ENCODE data around the gene NELFE. TPM values are rescaled to one million over a fixed set of nuclear protein-coding genes. Genes with fewer than 3 reads are reported as not detected.
A peak's percentile ranks its signal among the peaks of the same experiment; 100 is the strongest.

The NELFE gene
- total RNA-seq, 1 experiment from 2014 or later: 91.4 TPM

DNA sequence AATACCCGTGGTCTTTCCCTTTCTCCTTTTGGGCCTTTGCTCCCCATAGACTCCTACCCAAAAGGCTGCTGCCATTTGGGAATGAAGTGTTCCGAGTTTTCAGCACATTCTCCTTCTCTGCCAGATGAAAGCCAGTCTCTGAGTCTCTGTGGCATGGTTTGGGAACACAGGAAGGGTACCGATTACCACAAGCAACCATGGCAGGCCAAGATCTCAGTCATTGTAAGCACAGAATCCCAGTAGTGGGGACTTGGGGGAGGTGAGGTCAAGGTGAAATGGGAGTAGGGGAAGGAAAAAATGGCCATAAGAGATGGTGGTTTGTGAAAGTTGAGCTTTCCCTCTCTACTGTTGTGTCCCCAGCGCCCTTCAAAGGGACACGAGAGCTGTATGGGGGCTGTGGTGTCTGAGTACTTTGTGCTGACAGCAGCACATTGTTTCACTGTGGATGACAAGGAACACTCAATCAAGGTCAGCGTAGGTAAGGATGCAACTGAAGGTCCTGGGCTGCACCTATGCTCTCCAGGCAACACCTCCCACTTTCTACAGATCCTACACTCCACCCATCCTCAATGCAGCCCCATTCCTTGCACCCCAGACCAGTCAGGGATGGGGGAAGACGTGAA is 8.7 kb downstream of the NELFE start:
- WGBS (ENCODE audit: extremely low coverage, insufficient read length, low lambda C conversion rate): no CpG with 5 or more reads among the region's 7 CpGs
- Histone ChIP-seq H3K23ac (ENCODE audit: insufficient read length, low read depth, low read length) (no peak overlapping the region), H3K27me3 (ENCODE audit: insufficient read depth, low read length) (no peaks in the 10 kb centered on the region), H2BK5ac (ENCODE audit: insufficient read length, low read length) (no peak overlapping the region), H3K27ac (ENCODE audit: insufficient read length, low read depth, low read length) (no peak overlapping the region), H2BK120ac (ENCODE audit: low read depth, low read length, poor library complexity, severe bottlenecking) (no peak overlapping the region), H3K14ac (ENCODE audit: insufficient read depth, low read length) (no peak overlapping the region), H2BK12ac (ENCODE audit: insufficient read length, low read depth, low read length) (no peak overlapping the region), H4K5ac (ENCODE audit: insufficient read length, low read depth, low read length) (no peak overlapping the region), H3T11ph (ENCODE audit: low read length) (no peak overlapping the region), H4K20me1 (ENCODE audit: control insufficient read depth, insufficient read depth, insufficient read length) (peaks cover 2% of the 10 kb centered on the region), H2BK15ac (ENCODE audit: low read depth, low read length) (no peak overlapping the region), H3K79me2 (ENCODE audit: insufficient read depth, low read length) (no peaks in the 10 kb centered on the region), H3K56ac (ENCODE audit: insufficient read length, low read depth, low read length) (no peak overlapping the region), H3K9me3 (ENCODE audit: control insufficient read depth, low read depth, low read length) (no peaks in the 10 kb centered on the region), H3K4me1 (ENCODE audit: insufficient read depth, low read length) (no peaks in the 10 kb centered on the region), H4K8ac (replicated peaks; ENCODE audit: insufficient read length, low read depth, low read length) (no peak overlapping the region), H3K79me1 (ENCODE audit: insufficient read depth, low read depth, low read length, poor library complexity, severe bottlenecking) (no peaks in the 10 kb centered on the region), H4K91ac (ENCODE audit: insufficient read length, low read depth, low read length) (no peak overlapping the region), H3K4me2 (ENCODE audit: insufficient read depth, insufficient read length, low read length) (no peak overlapping the region), H3K23me2 (ENCODE audit: insufficient read length, low read depth, low read length, poor library complexity, severe bottlenecking) (no peaks in the 10 kb centered on the region), H3K18ac (ENCODE audit: insufficient read length, low read depth, low read length) (no peak overlapping the region), H2BK20ac (ENCODE audit: low read depth, low read length, poor library complexity, severe bottlenecking) (no peak overlapping the region), H3K4ac (ENCODE audit: low read depth, low read length) (no peak overlapping the region), H2AFZ (ENCODE audit: low read length) (no peak overlapping the region), H2AK5ac (ENCODE audit: insufficient read length, low read length) (no peak overlapping the region), H3K9ac (ENCODE audit: extremely low read depth, insufficient read length, low read length) (no peak overlapping the region)
- no peak for DNase-seq
- Mint-ChIP-seq H3K36me3 (ENCODE audit: insufficient read depth in 1 of 3, low read depth in 3 of 3) (peaks cover 14 to 48% (median 33%) of the 10 kb centered on the region in 3 experiments; a peak in 6 of 7 replicates), H3K27ac (peak overlapping the region in 1 of 3 experiments; percentile 24; a peak in 1 of 7 replicates), H3K4me3 (no peak overlapping the region), H3K4me1 (peaks cover 5 to 8% of the 10 kb centered on the region in 2 experiments; a peak in 3 of 4 replicates), H3K9me3 (no peaks in the 10 kb centered on the region), H3K27me3 (ENCODE audit: low read depth) (peaks cover 34% of the 10 kb centered on the region)
- TF ChIP-seq, protein P1, sequence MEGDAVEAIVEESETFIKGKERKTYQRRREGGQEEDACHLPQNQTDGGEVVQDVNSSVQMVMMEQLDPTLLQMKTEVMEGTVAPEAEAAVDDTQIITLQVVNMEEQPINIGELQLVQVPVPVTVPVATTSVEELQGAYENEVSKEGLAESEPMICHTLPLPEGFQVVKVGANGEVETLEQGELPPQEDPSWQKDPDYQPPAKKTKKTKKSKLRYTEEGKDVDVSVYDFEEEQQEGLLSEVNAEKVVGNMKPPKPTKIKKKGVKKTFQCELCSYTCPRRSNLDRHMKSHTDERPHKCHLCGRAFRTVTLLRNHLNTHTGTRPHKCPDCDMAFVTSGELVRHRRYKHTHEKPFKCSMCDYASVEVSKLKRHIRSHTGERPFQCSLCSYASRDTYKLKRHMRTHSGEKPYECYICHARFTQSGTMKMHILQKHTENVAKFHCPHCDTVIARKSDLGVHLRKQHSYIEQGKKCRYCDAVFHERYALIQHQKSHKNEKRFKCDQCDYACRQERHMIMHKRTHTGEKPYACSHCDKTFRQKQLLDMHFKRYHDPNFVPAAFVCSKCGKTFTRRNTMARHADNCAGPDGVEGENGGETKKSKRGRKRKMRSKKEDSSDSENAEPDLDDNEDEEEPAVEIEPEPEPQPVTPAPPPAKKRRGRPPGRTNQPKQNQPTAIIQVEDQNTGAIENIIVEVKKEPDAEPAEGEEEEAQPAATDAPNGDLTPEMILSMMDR (conservative IDR thresholded peaks at IDR 0.05): no peak

Data from H9 (cell line).